GM18498 (cell line): ENCODE measurements around the gene POU2F1.

Experiments
- ATAC-seq: cut with Tn5 transposase; IDR thresholded peaks from one replicate; pipeline ENCODE4 v1.9.1; 2021; ENCODE audit warnings: mild to moderate bottlenecking, moderate library complexity; ENCODE audit not compliant: unreplicated experiment

Gene POU2F1

GRCh38 chr1:167357305-167357704 lies 136.6 kb downstream of the POU2F1 start:
- ATAC-seq, result no peak

DNA sequence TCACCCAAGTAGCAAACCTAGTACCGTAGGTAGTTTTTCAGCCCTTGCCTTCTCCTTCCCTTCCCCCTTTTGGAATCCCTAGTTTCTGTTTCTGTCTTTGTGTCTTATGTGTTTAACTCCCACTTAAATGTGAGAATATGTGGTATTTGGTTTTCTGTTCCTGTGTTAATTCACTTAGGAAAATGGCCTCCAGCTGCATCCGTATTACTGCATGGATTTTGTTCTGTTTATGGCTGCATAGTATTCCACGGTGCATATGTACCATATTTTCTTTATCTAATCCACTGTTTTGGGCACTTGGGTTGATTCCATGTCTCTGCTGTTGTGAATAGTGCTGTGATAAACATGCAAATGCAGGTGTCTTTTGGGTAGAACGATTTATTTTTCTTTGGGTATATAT lies 138.6 kb downstream of the POU2F1 start:
- ATAC-seq, result no peak

GRCh38 chr1:167360120-167360519 lies 139.4 kb downstream of the POU2F1 start:
- no peak for ATAC-seq

DNA sequence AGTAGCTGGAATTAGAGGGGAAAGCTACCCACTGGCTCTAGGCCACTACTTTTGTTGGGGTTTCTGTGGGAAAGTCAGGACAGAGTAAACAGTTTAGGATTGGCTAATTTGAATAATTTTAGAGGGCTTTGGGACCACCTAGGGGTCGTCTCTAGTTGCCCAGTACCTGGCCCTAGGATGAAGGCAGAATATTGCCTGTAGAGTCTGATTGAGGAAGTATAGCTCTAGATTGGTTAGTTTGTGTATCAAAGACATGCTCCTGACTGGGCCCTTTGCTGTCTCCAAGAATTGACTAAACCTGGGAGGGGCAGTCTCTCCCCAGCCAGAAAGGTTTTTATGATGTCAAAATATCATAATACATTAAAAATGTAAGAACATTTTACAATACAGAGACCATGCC lies 142.0 kb downstream of the POU2F1 start:
- no peak for ATAC-seq

DNA sequence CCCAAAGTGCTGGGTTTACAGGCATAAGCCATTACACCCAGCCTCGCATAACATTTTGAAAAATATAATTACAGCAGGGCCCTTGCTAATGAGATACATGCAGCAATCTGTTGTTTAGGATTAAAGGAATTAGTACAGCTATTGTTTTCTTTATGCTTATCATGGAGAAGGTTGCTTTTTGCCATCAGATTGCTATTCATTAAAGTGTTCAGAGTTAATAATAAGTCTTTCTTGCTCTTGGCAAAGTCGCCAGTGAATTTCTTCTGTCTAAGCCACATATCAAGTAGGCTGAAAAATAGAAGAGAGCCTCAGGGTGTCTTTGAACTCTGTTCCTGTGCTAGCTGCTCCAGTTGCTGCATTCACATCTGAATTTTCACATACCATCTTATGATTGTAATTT lies 144.1 kb downstream of the POU2F1 start:
- no peak for ATAC-seq

DNA sequence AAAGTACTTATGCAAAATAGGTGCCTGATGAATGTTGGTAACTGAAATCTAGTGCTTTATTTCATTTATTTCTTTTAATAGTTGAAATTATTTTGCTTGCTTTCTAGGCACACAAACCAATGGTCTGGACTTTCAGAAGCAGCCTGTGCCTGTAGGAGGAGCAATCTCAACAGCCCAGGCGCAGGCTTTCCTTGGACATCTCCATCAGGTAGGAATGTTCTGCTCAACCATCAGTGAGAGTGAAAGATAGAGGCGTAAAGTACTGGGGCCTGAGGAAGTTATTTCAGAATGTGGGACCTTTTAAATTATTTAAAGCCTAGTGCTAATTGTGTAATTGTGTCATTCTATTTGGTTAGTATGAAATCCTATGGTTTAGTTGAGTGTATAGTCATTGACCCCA lies 144.7 kb downstream of the POU2F1 start:
- no peak for ATAC-seq

- no peak for ATAC-seq
Observed at GRCh38 chr1:167367705-167368104, 147.0 kb downstream of the POU2F1 start.

DNA sequence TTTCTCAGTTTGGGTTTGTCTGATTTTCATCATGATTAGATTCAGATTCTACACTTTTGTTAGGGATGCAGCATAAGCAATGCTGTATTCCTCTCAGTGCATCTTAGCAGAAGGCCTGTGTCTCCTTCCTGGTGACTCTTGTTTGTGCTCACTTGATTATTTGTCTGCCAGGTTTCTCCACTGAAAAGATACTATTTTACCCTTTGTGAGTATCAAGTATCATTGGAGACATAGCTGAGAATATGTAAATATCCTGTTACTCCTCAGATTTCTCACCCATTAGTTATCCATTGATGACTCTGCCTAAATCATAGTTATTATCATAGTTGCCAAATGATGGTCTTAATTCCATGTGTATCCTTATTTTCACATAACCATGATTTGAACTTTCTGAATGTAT lies 148.5 kb downstream of the POU2F1 start:
- no peak for ATAC-seq

GRCh38 chr1:167369933-167370332 lies 149.2 kb downstream of the POU2F1 start:
- ATAC-seq, result no peak

GRCh38 chr1:167371030-167371429 lies 150.3 kb downstream of the POU2F1 start:
- ATAC-seq, result no peak

GRCh38 chr1:167373398-167373797 lies 152.7 kb downstream of the POU2F1 start:
- no peak for ATAC-seq

DNA sequence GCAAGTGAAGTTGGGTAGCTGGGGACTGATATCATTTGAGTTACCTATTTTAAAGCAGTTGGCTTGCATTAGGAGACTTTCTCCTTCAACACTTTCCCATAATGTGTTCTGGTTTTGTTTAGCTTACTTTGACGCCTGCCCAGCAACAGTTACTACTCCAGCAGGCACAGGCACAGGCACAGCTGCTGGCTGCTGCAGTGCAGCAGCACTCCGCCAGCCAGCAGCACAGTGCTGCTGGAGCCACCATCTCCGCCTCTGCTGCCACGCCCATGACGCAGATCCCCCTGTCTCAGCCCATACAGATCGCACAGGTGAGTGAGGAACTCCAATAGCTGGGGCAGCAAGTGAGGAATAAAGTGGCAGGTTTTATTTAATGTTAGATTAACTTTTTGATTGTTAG lies 153.3 kb downstream of the POU2F1 start:
- no peak for ATAC-seq

DNA sequence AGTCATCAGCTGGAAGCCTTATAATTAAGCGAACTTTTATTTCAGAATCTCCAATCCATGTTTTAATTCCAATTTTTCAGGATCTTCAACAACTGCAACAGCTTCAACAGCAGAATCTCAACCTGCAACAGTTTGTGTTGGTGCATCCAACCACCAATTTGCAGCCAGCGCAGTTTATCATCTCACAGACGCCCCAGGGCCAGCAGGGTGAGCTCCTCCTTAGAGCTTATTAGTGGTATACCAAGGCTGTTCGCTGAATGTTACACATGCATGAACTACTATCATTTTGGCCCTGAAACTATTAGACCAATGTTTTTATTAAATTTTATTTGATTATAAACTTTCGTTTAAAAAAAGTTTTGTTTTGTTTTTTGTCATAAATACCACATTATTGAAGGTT lies 155.3 kb downstream of the POU2F1 start:
- no peak for ATAC-seq

DNA sequence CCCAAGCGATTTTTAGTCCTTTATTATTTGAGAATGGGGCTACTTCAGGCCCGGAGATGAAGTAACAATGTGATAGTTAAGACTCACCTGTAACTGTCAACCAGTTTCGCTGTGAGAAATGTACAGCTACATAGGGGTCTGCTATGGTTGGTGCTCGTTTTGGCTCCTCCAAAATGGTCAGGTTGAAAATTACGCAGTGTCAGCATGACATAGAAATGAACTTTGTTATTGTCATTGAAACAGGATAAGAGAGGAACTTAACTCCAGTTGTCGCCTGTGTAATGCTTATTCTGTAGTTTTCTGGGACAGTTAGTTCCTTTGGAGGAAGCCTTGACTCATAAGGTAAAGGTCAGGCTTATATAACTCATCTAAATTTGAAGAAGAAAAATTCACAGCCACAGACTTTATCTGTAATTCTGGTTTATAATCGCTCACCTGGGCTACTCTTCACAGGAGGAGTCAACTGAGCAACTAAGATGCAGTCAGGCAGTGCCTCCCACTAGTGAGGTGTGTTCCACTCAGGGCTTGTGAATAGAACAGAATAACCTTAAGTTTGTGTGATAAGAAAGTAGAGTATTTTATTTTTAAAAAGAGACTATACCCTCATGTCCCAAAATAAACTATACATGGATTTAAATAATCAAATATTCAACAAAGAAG lies 166.7 kb downstream of the POU2F1 start:
- no peak for ATAC-seq

GRCh38 chr1:167388976-167389375 lies 168.3 kb downstream of the POU2F1 start:
- ATAC-seq, result no peak

DNA sequence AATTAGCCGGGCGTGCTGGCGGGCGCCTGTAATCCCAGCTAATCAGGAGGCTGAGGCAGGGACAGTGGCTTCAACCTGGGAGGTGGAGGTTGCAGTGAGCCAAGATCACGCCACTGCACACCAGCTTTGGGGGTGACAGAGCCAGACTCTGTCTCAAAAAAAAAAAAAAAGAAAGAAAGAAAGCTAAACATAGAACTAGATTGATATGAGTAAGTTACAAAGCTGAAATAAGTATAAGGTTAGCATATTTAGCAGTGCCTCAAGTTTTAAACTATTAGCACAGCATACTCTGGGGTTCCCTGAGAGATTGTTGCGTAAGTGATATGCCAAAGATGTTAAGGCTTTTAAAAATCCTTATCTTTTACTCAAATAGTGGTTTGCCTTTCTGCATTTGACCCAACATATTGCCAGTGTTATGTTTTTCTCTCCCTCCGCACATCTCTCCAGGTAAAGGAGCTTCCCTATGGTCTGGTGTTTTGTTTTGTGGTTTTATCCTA lies 171.6 kb downstream of the POU2F1 start:
- ATAC-seq, result no peak

DNA sequence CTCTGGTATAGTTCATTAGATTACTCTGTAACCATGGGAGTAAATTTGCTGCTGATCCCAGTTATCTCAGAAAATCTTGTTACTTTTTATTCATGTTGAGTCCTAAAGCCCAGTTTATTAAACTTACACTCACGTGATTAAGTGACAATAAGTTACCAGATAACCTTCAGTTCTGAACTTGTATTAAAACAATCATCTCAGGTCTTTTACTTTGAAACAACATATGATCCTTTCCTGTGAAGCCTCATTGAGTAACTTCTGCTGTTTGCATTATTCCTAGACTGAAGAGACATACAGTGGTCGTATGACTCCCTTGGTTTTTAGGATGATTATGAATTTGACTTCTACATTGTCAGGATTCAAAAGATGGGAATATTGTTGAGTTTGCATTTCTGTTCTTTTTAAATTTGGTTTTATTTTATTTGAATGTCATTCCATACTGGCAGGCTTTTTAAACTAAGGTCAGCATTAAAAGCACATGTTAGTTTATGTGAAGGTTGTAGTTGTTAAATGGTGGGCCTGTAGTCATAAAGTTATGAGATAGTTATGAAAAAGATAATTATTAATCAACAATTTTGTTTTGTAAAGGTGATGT lies 179.8 kb downstream of the POU2F1 start:
- no peak for ATAC-seq

DNA sequence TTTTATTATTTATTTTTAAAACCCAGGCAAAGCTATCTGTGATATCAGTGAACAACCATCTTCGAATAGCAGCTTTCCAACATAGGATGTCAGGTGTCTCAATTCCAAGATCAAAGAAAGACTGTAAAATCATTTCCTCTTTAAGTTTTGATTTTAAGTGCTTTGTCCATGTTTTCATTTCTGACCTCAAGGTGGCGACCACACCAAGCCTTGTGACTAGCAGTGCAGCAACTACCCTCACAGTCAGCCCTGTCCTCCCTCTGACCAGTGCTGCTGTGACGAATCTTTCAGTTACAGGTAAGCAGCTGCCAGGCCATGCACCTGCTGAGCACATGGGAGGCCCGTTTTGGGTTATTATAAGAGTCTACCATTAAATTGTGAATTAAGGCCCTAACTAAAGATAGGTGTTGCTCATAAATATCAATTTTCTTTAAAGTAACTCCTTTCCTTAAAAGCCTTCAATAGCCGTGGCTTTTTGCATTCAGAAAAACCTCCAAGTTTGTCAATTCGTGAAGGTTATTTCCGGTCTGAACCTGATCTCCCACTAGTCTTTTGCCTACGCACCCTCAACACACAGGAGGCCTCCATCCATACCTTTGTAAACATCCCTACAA lies 180.7 kb downstream of the POU2F1 start:
- no peak for ATAC-seq

- no peak for ATAC-seq
Observed at GRCh38 chr1:167404161-167404888, 183.6 kb downstream of the POU2F1 start.

DNA sequence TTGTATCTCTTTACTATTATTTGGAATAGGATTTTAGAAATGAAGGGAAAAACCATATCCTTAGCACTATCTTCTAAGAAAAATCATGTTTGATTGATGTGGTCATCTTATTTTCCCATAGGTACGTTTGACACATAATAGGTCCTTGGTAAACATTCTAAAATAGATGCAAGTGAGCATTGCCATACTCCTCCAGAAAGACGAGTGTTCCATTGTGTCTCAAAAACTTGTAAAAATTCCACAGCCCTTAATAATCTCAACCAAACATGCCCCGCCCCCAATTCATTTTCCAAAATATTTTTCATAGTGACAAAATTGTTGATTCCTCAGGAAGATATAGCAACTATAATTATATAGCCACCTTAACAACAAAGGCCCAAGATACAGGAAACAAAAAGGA lies 184.2 kb downstream of the POU2F1 start:
- no peak for ATAC-seq

DNA sequence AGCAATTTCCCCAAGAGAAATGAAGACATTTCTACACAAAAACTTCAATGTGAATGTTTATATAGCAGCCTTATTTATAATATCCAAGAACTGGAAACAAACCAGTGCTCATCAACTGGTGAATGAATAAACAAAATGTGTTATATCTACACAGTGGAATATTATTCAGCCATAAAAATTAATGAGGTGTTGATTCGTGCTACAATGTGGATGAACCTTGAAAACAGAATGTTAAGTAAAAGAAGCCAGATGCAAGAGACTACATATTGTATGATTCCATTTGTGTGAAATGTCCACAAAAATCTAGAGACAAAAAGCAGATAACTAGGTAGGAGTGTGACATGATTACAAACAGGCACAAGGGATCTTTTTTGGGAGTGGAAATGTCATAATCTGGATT lies 187.7 kb downstream of the POU2F1 start:
- ATAC-seq, result no peak

DNA sequence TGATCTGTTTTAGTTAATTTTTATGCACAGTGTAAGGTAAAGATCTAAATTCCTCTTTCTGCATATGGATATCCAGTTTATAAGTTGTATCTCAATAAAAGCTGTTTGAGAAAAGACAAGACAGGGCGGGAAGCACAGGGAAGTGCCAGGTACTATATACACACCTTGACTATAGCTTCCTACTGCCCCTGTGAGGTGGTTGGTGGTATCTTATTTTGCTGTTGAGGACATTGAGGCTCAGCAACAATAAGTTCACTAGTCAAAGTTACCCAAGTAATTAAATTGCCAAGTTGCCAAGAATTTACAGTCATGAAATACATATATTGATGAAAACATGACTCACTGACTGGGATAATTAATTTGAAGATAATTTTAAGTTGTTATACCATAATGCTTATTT lies 188.5 kb downstream of the POU2F1 start:
- no peak for ATAC-seq
